GM18520 (cell line): ENCODE measurements around the gene CRTC1.
"Not testable (repeated sequence)": the region's sequence is repeated elsewhere in the genome, so short reads cannot be mapped to it uniquely, and the experiment has no call there.

Experiments used
- ATAC-seq: cut with Tn5 transposase; IDR thresholded peaks from one replicate; pipeline ENCODE4 v1.9.1; 2021; ENCODE audit not compliant: unreplicated experiment

Gene CRTC1

GRCh38 chr19:18668744-18669523 lies 14.5 kb upstream of the CRTC1 start:
- ATAC-seq, result no peak

- no peak for ATAC-seq
Measured at GRCh38 chr19:18669524-18669817, 14.0 kb upstream of the CRTC1 start.

- no peak for ATAC-seq
Measured at GRCh38 chr19:18669883-18670282, 13.6 kb upstream of the CRTC1 start.

GRCh38 chr19:18670312-18670711 lies 13.2 kb upstream of the CRTC1 start:
- ATAC-seq, result no peak

- ATAC-seq, result no peak
Measured at GRCh38 chr19:18671303-18672043, 12.0 kb upstream of the CRTC1 start.

GRCh38 chr19:18672044-18672451 lies 11.4 kb upstream of the CRTC1 start:
- ATAC-seq, result no peak

GRCh38 chr19:18672606-18673337 lies 10.7 kb upstream of the CRTC1 start:
- ATAC-seq, result no peak

- no peak for ATAC-seq
Measured at GRCh38 chr19:18674616-18675015, 8.9 kb upstream of the CRTC1 start.

- no peak for ATAC-seq
Measured at GRCh38 chr19:18675779-18676178, 7.7 kb upstream of the CRTC1 start.

GRCh38 chr19:18676692-18677091 lies 6.8 kb upstream of the CRTC1 start:
- no peak for ATAC-seq

GRCh38 chr19:18677156-18677555 lies 6.3 kb upstream of the CRTC1 start:
- no peak for ATAC-seq

GRCh38 chr19:18680148-18680547 lies 3.3 kb upstream of the CRTC1 start:
- ATAC-seq, result not testable (repeated sequence)

- ATAC-seq, result no peak
Measured at GRCh38 chr19:18682807-18683108, 722 bp upstream of the CRTC1 start.

GRCh38 chr19:18683958-18684641 lies 620 bp downstream of the CRTC1 start:
- ATAC-seq, result peak; percentile 6

- ATAC-seq, result no peak
Measured at GRCh38 chr19:18684642-18684993, 1.1 kb downstream of the CRTC1 start.

- ATAC-seq, result no peak
Measured at GRCh38 chr19:18685597-18686190, 2.2 kb downstream of the CRTC1 start.

- ATAC-seq, result no peak
Measured at GRCh38 chr19:18687740-18688465, 4.4 kb downstream of the CRTC1 start.

- no peak for ATAC-seq
Measured at GRCh38 chr19:18696023-18696422, 12.5 kb downstream of the CRTC1 start.

- ATAC-seq, result no peak
Measured at GRCh38 chr19:18697680-18698079, 14.2 kb downstream of the CRTC1 start.

GRCh38 chr19:18698321-18699167 lies 15.1 kb downstream of the CRTC1 start:
- no peak for ATAC-seq
